Measurements from ENCODE around the gene HENMT1.
"Not testable (repeated sequence)": the region's sequence is repeated elsewhere in the genome, so short reads cannot be mapped to it uniquely, and the experiment has no call there.

HENMT1 gene

GRCh38 chr1:108704496-108704895 lies 43.6 kb upstream of the HENMT1 start:
- Histone ChIP-seq H3F3A (ENCODE audit: insufficient read depth) (peaks cover 48% of the 10 kb centered on the region), H2AFZ (ENCODE audit: low read depth, low read length, severe bottlenecking) (no peak overlapping the region), H3K4me3 (ENCODE audit: insufficient read depth, low read length, poor library complexity, severe bottlenecking) (no peak overlapping the region), H3K9me3 (ENCODE audit: insufficient read depth, low read length) (no peaks in the 10 kb centered on the region), H3K27ac (ENCODE audit: low read depth, low read length) (no peak overlapping the region), H3K9ac (ENCODE audit: low read length) (no peak overlapping the region), H3K27me3 (ENCODE audit: low read length) (no peaks in the 10 kb centered on the region), H4K20me1 (ENCODE audit: low read depth, low read length) (no peaks in the 10 kb centered on the region), H3K4me2 (ENCODE audit: low read depth, low read length, poor library complexity, severe bottlenecking) (no peak overlapping the region), H3K36me3 (ENCODE audit: low read length) (peaks cover 22% of the 10 kb centered on the region), H3K79me2 (ENCODE audit: insufficient read depth, low read length) (no peaks in the 10 kb centered on the region), H3K9me2 (replicated peaks; ENCODE audit: insufficient read depth, low read length) (no peaks in the 10 kb centered on the region)
- TF ChIP-seq CTCF (IDR thresholded peaks at IDR 0.05; ENCODE audit: insufficient read depth, low read length, poor library complexity, severe bottlenecking) (no peak), EZH2phosphoT487 (conservative IDR thresholded peaks at IDR 0.05; ENCODE audit: low read length) (no peak)

- peak overlapping the region; percentile 35; the same call in 1 of the 2 replicates for H3K27ac ChIP-seq (ENCODE audit: low read depth, low read length)
These were observed 43.0 kb upstream of the HENMT1 start for GRCh38 chr1:108703939-108704338.

GRCh38 chr1:108702109-108702508 lies 41.2 kb upstream of the HENMT1 start:
- not testable (repeated sequence) for H3K79me2 ChIP-seq (ENCODE audit: insufficient read depth, low read length); H3K9me2 ChIP-seq (replicated peaks; ENCODE audit: insufficient read depth, low read length); H3K27ac ChIP-seq (ENCODE audit: low read depth, low read length); H4K20me1 ChIP-seq (ENCODE audit: low read depth, low read length); H3K9ac ChIP-seq (ENCODE audit: low read length); H2AFZ ChIP-seq (ENCODE audit: low read depth, low read length, severe bottlenecking); H3K4me3 ChIP-seq (ENCODE audit: insufficient read depth, low read length, poor library complexity, severe bottlenecking); H3K27me3 ChIP-seq (ENCODE audit: low read length); H3K4me2 ChIP-seq (ENCODE audit: low read depth, low read length, poor library complexity, severe bottlenecking); H3K9me3 ChIP-seq (ENCODE audit: insufficient read depth, low read length)
- Histone ChIP-seq H3K36me3 (ENCODE audit: low read length) (peaks cover 46% of the 10 kb centered on the region), H3F3A (ENCODE audit: insufficient read depth) (peaks cover 68% of the 10 kb centered on the region)

More at GRCh38 chr1:108703939-108704338, 43.0 kb upstream of the HENMT1 start:
- Histone ChIP-seq H3K9me3 (ENCODE audit: insufficient read depth, low read length) (no peaks in the 10 kb centered on the region), H3K4me3 (ENCODE audit: insufficient read depth, low read length, poor library complexity, severe bottlenecking) (no peak overlapping the region), H4K20me1 (ENCODE audit: low read depth, low read length) (no peaks in the 10 kb centered on the region; the same call in 1 of the 2 replicates), H3F3A (ENCODE audit: insufficient read depth) (peaks cover 53% of the 10 kb centered on the region), H2AFZ (ENCODE audit: low read depth, low read length, severe bottlenecking) (no peak overlapping the region), H3K4me2 (ENCODE audit: low read depth, low read length, poor library complexity, severe bottlenecking) (peak overlapping the region; percentile 18), H3K27me3 (ENCODE audit: low read length) (no peaks in the 10 kb centered on the region), H3K79me2 (ENCODE audit: insufficient read depth, low read length) (no peaks in the 10 kb centered on the region), H3K9ac (ENCODE audit: low read length) (no peak overlapping the region), H3K36me3 (ENCODE audit: low read length) (peaks cover 28% of the 10 kb centered on the region), H3K9me2 (replicated peaks; ENCODE audit: insufficient read depth, low read length) (no peaks in the 10 kb centered on the region)
- TF ChIP-seq CTCF (IDR thresholded peaks at IDR 0.05; ENCODE audit: insufficient read depth, low read length, poor library complexity, severe bottlenecking), result no peak
- no peak for TF ChIP-seq EZH2phosphoT487 (conservative IDR thresholded peaks at IDR 0.05; ENCODE audit: low read length)

- H3K27me3 ChIP-seq (ENCODE audit: low read length), result no peaks in the 10 kb centered on the region
- peaks cover 54% of the 10 kb centered on the region for H3K36me3 ChIP-seq (ENCODE audit: low read length)
- H3F3A ChIP-seq (ENCODE audit: insufficient read depth), result peaks cover 68% of the 10 kb centered on the region
- H3K4me3 ChIP-seq (ENCODE audit: insufficient read depth, low read length, poor library complexity, severe bottlenecking), result no peak overlapping the region
- no peak overlapping the region for H3K4me2 ChIP-seq (ENCODE audit: low read depth, low read length, poor library complexity, severe bottlenecking)
- TF ChIP-seq EZH2phosphoT487 (conservative IDR thresholded peaks at IDR 0.05; ENCODE audit: low read length) (no peak), CTCF (IDR thresholded peaks at IDR 0.05; ENCODE audit: insufficient read depth, low read length, poor library complexity, severe bottlenecking) (no peak)
- H3K27ac ChIP-seq (ENCODE audit: low read depth, low read length), result no peak overlapping the region
- H3K9me2 ChIP-seq (replicated peaks; ENCODE audit: insufficient read depth, low read length), result no peaks in the 10 kb centered on the region
- H3K79me2 ChIP-seq (ENCODE audit: insufficient read depth, low read length), result peaks cover 6% of the 10 kb centered on the region; the same call in 1 of the 2 replicates
- H2AFZ ChIP-seq (ENCODE audit: low read depth, low read length, severe bottlenecking), result no peak overlapping the region
- H3K9me3 ChIP-seq (ENCODE audit: insufficient read depth, low read length), result no peaks in the 10 kb centered on the region
- peaks cover 16% of the 10 kb centered on the region for H4K20me1 ChIP-seq (ENCODE audit: low read depth, low read length)
- H3K9ac ChIP-seq (ENCODE audit: low read length), result no peak overlapping the region
These were observed 40.4 kb upstream of the HENMT1 start for GRCh38 chr1:108701176-108701849.
